ENCODE data around the gene SMIM23.

- TF ChIP-seq CTCF (conservative IDR thresholded peaks at IDR 0.05; ENCODE audit: low read depth, low read length) (no peak), EZH2 (IDR thresholded peaks at IDR 0.05; ENCODE audit: borderline replicate concordance, low read depth, low read length, poor library complexity, severe bottlenecking) (no peak)
These were observed 30.2 kb upstream of the SMIM23 start for GRCh38 chr5:171755354-171755821.

Data from A673 (cell line).